Uterus (tissue), 4 donors: ENCODE results near the gene PSTK. TPM values are rescaled to one million over a fixed set of nuclear protein-coding genes. Genes with fewer than 3 reads are reported as not detected.

Experiments
- DNase-seq, 2 donors: peaks; one replicate each; pipeline ENCODE4 v3.0.0-alpha.2; 2019 to 2020
- H3K27ac ChIP-seq, 2 donors: fragments of 200-600 bp; sonication (generic); 1 replicate in 1 of 2; 2 replicates in 1 of 2; pipeline ENCODE4 v1.5.1; 2016 to 2018
- H3K27me3 ChIP-seq, 2 donors: fragments of 200-600 bp; sonication (generic); one replicate each; pipeline ENCODE4 v1.5.1; 2018 to 2019; ENCODE audit warnings: control low read depth in 1 of 2
- H3K36me3 ChIP-seq, 2 donors: fragments of 200-600 bp; sonication (generic); one replicate each; pipeline ENCODE4 v1.5.1; 2019; ENCODE audit warnings: control low read depth in 1 of 2
- H3K4me1 ChIP-seq, 2 donors: fragments of 200-600 bp; sonication (generic); one replicate each; pipeline ENCODE4 v1.5.1; 2018 to 2019; ENCODE audit warnings: control low read depth in 1 of 2
- H3K4me3 ChIP-seq, 2 donors: fragments of 200-600 bp; sonication (generic); 1 replicate in 1 of 2; 2 replicates in 1 of 2; pipeline ENCODE4 v1.5.1; 2018 to 2019; ENCODE audit warnings: mild to moderate bottlenecking in 1 of 2
- H3K9me3 ChIP-seq, 2 donors: fragments of 200-600 bp; sonication (generic); one replicate each; pipeline ENCODE4 v1.5.1; 2019; ENCODE audit warnings: control low read depth in 1 of 2
- POLR2A ChIP-seq, 2 donors: fragments of 450-650 bp; IDR thresholded peaks; one replicate each; pipeline ENCODE4 v1.6.1; 2016; ENCODE audit warnings: antibody characterized with exemption in 2 of 2, mild to moderate bottlenecking in 1 of 2, moderate library complexity in 1 of 2
- intact Hi-C: fragments of 100-400 bp; cut with DNase I; formaldehyde crosslinking; loops from one replicate; pipeline ENCODE4 v1.15.1; 2023; ENCODE audit warnings: low total_unique reads
- total RNA-seq, 4 donors: library from RNA; depleted of rRNA in 3 of 4; stranded (reverse); fragments of >200 nt in 3 of 4; gene quantifications; one replicate each; pipeline versions ENCODE4 v1.1.0 to v1.2.4, GENCODE V29; 2014 to 2023
- TF ChIP-seq, protein P1 (sequence below), 4 experiments: fragments of 200-600 bp in 2 of 4; fragments of 450-650 bp in 2 of 4; sonication (generic) in 2 of 4; IDR thresholded peaks; one replicate each; pipeline ENCODE4 v1.5.1; 2016 to 2019; ENCODE audit warnings: antibody characterized with exemption in 4 of 4, mild to moderate bottlenecking in 2 of 4, moderate library complexity in 1 of 4
- donor health status: DM: yes; HTN: yes; CAD: no.

Gene PSTK
- total RNA-seq, 4 donors from 2014 or later, result 0.77 to 11.2 (median 2.1) TPM

DNA sequence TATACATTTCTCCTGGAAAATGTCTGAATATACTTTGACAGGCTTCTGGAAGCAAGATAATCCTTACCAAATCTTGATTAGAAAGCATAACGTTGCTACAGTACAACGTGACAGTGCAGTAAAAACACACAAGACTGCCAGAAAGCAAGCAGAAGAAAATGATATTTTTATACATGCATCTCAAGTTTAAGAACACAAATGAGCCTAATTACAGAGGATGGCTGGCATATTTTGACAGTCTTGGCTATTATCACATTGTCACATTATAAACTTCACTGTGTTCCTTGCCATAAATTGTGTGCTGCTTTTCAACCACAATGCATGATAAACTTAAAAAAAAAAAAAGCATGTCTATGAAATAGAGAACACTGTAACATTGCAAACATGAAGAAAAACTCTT lies 24.1 kb downstream of the PSTK start:
- Histone ChIP-seq H3K4me1 (peaks cover 0 to 11% of the 10 kb centered on the region in 2 donors), H3K4me3 (no peak overlapping the region), H3K36me3 (no peaks in the 10 kb centered on the region), H3K27me3 (no peaks in the 10 kb centered on the region), H3K27ac (no peak overlapping the region), H3K9me3 (no peaks in the 10 kb centered on the region)
- intact Hi-C loops, result no loop called here
- no peak for DNase-seq
- TF ChIP-seq, protein P1, sequence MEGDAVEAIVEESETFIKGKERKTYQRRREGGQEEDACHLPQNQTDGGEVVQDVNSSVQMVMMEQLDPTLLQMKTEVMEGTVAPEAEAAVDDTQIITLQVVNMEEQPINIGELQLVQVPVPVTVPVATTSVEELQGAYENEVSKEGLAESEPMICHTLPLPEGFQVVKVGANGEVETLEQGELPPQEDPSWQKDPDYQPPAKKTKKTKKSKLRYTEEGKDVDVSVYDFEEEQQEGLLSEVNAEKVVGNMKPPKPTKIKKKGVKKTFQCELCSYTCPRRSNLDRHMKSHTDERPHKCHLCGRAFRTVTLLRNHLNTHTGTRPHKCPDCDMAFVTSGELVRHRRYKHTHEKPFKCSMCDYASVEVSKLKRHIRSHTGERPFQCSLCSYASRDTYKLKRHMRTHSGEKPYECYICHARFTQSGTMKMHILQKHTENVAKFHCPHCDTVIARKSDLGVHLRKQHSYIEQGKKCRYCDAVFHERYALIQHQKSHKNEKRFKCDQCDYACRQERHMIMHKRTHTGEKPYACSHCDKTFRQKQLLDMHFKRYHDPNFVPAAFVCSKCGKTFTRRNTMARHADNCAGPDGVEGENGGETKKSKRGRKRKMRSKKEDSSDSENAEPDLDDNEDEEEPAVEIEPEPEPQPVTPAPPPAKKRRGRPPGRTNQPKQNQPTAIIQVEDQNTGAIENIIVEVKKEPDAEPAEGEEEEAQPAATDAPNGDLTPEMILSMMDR (IDR thresholded peaks at IDR 0.05), result no peak
- TF ChIP-seq POLR2A (IDR thresholded peaks at IDR 0.05), result no peak

DNA sequence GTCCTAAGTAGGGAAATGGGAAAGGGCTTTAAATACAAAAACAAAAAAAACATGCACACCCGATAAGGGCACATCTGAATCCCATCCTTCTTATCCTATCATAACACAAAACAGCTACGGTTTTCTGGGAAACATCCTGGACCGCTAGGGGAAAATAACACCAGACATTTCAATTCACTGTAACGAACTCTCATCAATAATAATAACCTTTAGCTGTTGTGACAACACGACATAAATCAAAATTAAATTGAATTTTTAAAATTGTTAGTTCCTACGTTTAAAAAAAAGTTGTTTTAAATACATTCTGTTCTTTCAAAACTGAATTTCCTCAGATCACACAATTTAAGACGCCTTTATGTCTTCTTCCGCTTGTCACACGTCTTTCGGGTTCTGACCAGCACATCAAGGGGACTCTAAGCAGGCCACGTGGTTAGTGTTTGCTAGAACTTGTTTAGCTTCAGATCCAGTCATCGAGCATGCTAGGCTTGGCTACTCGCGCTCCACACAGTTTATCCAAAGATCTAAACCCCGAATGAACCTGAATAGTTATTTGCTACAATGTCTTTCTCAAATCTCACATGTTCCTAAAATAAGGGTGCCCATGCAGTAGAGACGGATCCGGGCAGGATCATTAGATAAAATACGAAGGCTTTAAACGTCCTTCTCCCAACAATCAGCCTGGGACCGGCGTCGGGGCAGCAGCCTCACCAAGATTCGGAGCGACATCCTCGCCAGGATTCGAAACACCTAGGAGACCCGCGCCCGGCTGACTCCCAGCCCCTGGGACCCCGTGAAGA lies 27.6 kb downstream of the PSTK start:
- Histone ChIP-seq H3K4me1 (peaks cover 0 to 11% of the 10 kb centered on the region in 2 donors), H3K36me3 (no peaks in the 10 kb centered on the region), H3K4me3 (peak overlapping the region; percentile 92 to 100), H3K27ac (peak overlapping the region; percentile 86 to 93), H3K27me3 (no peaks in the 10 kb centered on the region), H3K9me3 (no peaks in the 10 kb centered on the region)
- TF ChIP-seq, protein P1 (IDR thresholded peaks at IDR 0.05), result no peak
- no peak for TF ChIP-seq POLR2A (IDR thresholded peaks at IDR 0.05)
- intact Hi-C loops, result no loop called here
- DNase-seq, result peak in 1 of 2 donors; percentile 17

DNA sequence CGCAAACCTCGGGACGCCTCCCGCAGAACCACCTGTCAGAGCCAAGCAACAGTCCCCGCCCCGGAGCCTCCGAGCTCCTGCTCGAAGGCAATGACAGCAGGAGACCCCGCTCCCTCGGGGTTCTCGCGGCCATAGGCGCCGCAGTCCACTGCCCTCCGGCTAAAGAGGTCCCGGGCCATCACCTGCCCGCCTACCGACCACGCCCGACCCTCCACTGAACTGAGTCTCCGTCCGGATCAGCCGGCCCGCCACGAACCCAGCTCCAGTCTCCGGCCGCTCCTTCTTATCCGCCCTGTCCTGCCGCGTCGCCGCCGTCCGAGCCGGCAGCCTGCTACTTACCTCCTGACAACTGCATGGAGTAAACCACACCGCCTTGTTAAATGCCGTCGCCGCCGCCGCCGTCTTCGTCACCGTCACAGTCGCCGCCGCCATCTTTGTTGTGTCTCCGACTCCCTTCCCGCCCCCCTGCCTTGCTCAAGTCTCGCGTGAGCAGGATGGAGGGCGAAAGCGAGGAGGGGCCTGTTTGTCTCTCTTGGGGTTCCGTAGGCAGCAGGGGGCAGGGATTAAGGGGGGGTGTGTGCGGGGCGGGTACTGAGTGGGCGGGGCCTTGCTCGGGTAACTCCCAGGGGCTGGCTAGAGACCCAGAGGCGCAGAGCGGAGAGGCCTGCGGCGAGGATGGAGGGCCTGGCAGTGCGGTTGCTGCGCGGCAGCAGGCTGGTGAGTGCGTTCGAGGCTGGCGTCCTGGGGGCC lies 28.3 kb downstream of the PSTK start, which contains the start of the genes ACADSB and IKZF5:
Gene ACADSB (plus strand): TSS at position 652 of the 750 bp plus-strand sequence. CDS start 24 bp downstream, at position 676.
Gene IKZF5 (minus strand): TSS at position 441 of the 750 bp plus-strand sequence. CDS start 10,170 bp downstream, outside the sequence.
- TF ChIP-seq, protein P1 (IDR thresholded peaks at IDR 0.05), result peak in 1 of 4 experiments; percentile 33
- peak; percentile 82 to 91 for TF ChIP-seq POLR2A (IDR thresholded peaks at IDR 0.05)
- DNase-seq, result peak; percentile 96 to 97
- H3K9me3 ChIP-seq, result no peaks in the 10 kb centered on the region
- H3K4me3 ChIP-seq, result peak within 1 kb of the TSS; percentile 92 to 100
- H3K27me3 ChIP-seq, result no peaks in the 10 kb centered on the region
- H3K27ac ChIP-seq, result peak within 1 kb of the TSS; percentile 86 to 93
- H3K36me3 ChIP-seq, result no peaks in the 10 kb centered on the region
- intact Hi-C loops, result no loop called here
- peaks cover 0 to 11% of the 10 kb centered on the region in 2 donors for H3K4me1 ChIP-seq

DNA sequence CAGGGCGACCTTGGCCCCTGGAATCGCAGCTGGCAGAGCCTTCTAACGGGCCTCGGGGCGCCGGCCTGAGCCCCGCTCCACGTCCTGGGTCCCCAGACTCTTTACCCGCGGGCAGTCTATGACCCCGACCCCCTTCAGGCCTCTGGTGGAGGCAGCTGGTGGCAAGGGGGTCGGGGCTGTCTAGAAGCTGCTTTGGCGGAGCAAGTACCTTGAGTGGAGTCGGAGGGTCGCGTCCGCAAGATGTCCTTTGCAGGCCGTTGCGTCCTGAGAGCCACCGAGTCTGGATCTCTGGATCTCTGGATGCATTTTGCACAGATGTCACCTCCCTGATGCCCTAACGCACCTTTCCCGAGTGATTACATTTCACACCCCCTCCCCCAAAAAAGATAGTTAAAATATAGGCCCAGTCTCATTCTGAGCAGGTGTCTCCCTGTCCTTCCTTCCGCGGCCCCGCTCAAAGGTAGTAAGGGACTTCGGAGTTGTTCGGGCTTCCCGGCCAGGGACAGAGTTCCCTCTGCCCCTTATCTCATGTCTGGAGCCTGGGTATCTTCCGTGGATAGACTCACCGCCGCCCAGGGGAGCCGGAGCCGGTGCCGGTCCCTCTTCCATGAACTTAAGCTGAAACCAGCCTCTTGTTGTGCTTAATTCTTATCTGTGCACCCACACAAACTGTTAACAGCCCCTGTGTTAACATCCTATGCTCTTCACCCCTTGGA lies 29.1 kb downstream of the PSTK start:
- Histone ChIP-seq H3K4me1 (peaks cover 0 to 11% of the 10 kb centered on the region in 2 donors), H3K27ac (peak overlapping the region; percentile 74 to 87), H3K36me3 (no peaks in the 10 kb centered on the region), H3K27me3 (no peaks in the 10 kb centered on the region), H3K4me3 (peak overlapping the region; percentile 92 to 100), H3K9me3 (no peaks in the 10 kb centered on the region)
- DNase-seq, result peak; percentile 17 to 21
- intact Hi-C loops, result no loop called here
- TF ChIP-seq, protein P1 (IDR thresholded peaks at IDR 0.05), result no peak
- TF ChIP-seq POLR2A (IDR thresholded peaks at IDR 0.05), result no peak
